ENCODE measurements around the gene CLPSL1. TPM values are rescaled to one million over a fixed set of nuclear protein-coding genes. Genes with fewer than 3 reads are reported as not detected.

The CLPSL1 gene, protein sequence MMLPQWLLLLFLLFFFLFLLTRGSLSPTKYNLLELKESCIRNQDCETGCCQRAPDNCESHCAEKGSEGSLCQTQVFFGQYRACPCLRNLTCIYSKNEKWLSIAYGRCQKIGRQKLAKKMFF
- total RNA-seq (2016; rRNA removed; fragmentation: Illumina TruSeq; extraction: Trizol) (not detected in 2 replicates), polyA plus RNA-seq (2011; rRNA removed) (not detected in 2 replicates), polyA minus RNA-seq (2011; rRNA and poly(A)+ RNA removed; ENCODE audit: low replicate concordance) (not detected in 2 replicates), Bru-seq, nascent RNA (not detected), BruChase-seq, experiment 1, labeled RNA remaining after a 6-hour chase (not detected), BruChase-seq, experiment 2, labeled RNA remaining after a 2-hour chase (not detected)
- total RNA-seq (2016; cell fraction: cytosol; rRNA removed; fragmentation: Illumina TruSeq; extraction: Trizol; ENCODE audit: low read depth), result not detected in 2 replicates
- not detected in 2 replicates for total RNA-seq (2016; cell fraction: insoluble cytoplasmic fraction; rRNA removed; fragmentation: Illumina TruSeq; extraction: Trizol)
- total RNA-seq (2016; cell fraction: membrane; rRNA removed; fragmentation: Illumina TruSeq; extraction: Trizol), result not detected in 2 replicates
- total RNA-seq (2016; cell fraction: nucleus; rRNA removed; fragmentation: Illumina TruSeq; extraction: Trizol), result not detected in 2 replicates
- not detected in 2 replicates for polyA plus RNA-seq (2011; cell fraction: cytosol; rRNA removed)
- not detected in 2 replicates for polyA plus RNA-seq (2011; cell fraction: nucleus; rRNA removed)
- polyA plus RNA-seq (2012), result not detected in 2 replicates
- not detected in 2 replicates for polyA plus RNA-seq (2016; cell fraction: cytosol; fragmentation: Illumina TruSeq; extraction: Trizol; ENCODE audit: low read depth)
- polyA plus RNA-seq (2016; cell fraction: insoluble cytoplasmic fraction; fragmentation: Illumina TruSeq; extraction: Trizol; ENCODE audit: low read depth), result not detected in 2 replicates
- polyA plus RNA-seq (2016; cell fraction: membrane; fragmentation: Illumina TruSeq; extraction: Trizol; ENCODE audit: low read depth), result not detected in 2 replicates
- not detected in 2 replicates for polyA plus RNA-seq (2016; cell fraction: nucleus; fragmentation: Illumina TruSeq; extraction: Trizol; ENCODE audit: insufficient read depth, low read depth)
- polyA minus RNA-seq (2011; cell fraction: cytosol; rRNA and poly(A)+ RNA removed), result not detected in 2 replicates
- polyA minus RNA-seq (2011; cell fraction: nucleus; rRNA and poly(A)+ RNA removed), result not detected in 2 replicates
- long read RNA-seq, experiment 1, result 0 reads
- long read RNA-seq, experiment 2, result 0 reads

GRCh38 chr6:35780719-35781118 is at the start of gene CLPSL1:
TSS of gene CLPSL1 (plus strand) at chr6:35781019. CDS start at chr6:35781111, 92 bp downstream.
- in situ Hi-C loops (cut with HindIII; ENCODE audit: extremely low pct_ligation_motif_present, low pct_unique_long_range_greater_than_20kb) (no loop called here), intact Hi-C loops (cut with micrococcal nuclease; ENCODE audit: unreplicated experiment) (no loop called here)
- TF ChIP-seq TCF7 (IDR thresholded peaks at IDR 0.05; ENCODE audit: low read depth) (no peak), SCMH1 (CRISPR knock-in tag; IDR thresholded peaks at IDR 0.05; ENCODE audit: borderline replicate concordance) (no peak), MAF1 (CRISPR knock-in tag; IDR thresholded peaks at IDR 0.05; ENCODE audit: borderline replicate concordance) (no peak)
- TF ChIP-seq, protein P1, sequence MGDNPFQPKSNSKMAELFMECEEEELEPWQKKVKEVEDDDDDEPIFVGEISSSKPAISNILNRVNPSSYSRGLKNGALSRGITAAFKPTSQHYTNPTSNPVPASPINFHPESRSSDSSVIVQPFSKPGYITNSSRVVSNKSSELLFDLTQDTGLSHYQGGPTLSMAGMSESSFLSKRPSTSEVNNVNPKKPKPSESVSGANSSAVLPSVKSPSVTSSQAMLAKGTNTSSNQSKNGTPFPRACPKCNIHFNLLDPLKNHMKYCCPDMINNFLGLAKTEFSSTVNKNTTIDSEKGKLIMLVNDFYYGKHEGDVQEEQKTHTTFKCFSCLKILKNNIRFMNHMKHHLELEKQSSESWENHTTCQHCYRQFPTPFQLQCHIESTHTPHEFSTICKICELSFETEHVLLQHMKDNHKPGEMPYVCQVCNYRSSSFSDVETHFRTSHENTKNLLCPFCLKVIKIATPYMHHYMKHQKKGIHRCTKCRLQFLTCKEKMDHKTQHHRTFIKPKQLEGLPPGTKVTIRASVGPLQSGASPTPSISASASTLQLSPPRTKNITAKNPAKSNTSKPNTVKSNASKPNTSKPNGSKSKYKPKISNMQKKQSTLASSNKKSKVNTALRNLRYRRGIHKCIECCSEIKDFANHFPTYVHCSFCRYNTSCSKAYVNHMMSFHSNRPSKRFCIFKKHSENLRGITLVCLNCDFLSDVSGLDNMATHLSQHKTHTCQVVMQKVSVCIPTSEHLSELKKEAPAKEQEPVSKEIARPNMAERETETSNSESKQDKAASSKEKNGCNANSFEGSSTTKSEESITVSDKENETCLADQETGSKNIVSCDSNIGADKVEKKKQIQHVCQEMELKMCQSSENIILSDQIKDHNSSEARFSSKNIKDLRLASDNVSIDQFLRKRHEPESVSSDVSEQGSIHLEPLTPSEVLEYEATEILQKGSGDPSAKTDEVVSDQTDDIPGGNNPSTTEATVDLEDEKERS (CRISPR knock-in tag; IDR thresholded peaks at IDR 0.05), result no peak
- Histone ChIP-seq H3K4me2 (ENCODE audit: low read depth, low read length) (no peak within 1 kb of the TSS), H3K9ac (ENCODE audit: insufficient read depth, low read depth, low read length) (no peak within 1 kb of the TSS), H3K9me3 (ENCODE audit: low read length) (no peaks in the 10 kb centered on the region), H3K4me3 (replicated peaks in 1 of 3; ENCODE audit: insufficient read depth in 1 of 3, low read depth in 2 of 3, low read length in 3 of 3) (no peak within 1 kb of the TSS), H3K27me3 (ENCODE audit: control insufficient read depth in 1 of 2, insufficient read depth in 2 of 2, low read length in 2 of 2) (peaks cover 11 to 35% of the 10 kb centered on the region in 2 experiments), H3K27ac (ENCODE audit: extremely low read length, insufficient read depth, low read length) (no peak within 1 kb of the TSS), H3K36me3 (replicated peaks in 1 of 2; ENCODE audit: control insufficient read depth in 1 of 2, insufficient read depth in 2 of 2, low read length in 2 of 2) (no peaks in the 10 kb centered on the region), H2AFZ (ENCODE audit: low read length) (no peak within 1 kb of the TSS), H4K20me1 (ENCODE audit: insufficient read depth, low read length) (no peaks in the 10 kb centered on the region), H3K4me1 (ENCODE audit: insufficient read depth, low read length) (peaks cover 6% of the 10 kb centered on the region), H3K79me2 (ENCODE audit: insufficient read depth, low read length) (no peaks in the 10 kb centered on the region)
- FAIRE-seq (no peak), DNase-seq (ENCODE audit: low spot score) (no peak), ATAC-seq (no peak)
- BruUV-seq (replicated peaks), result no TSS peak
- POLR2A ChIA-PET, result no interaction called here
- WGBS (ENCODE audit: low lambda C conversion rate), result 28% methylated on average over 7 of the region's 7 CpGs
- CTCF ChIA-PET (ENCODE audit: low intra/inter-chr PET ratio, low total read pairs), result no interaction called here
